Hepatic stellate cell (primary cell): ENCODE results near the gene FFAR3.

Experiments
- DNase-seq: peaks from one replicate; pipeline ENCODE4 v3.0.0; 2011; ENCODE audit warnings: low spot score

FFAR3 gene

GRCh38 chr19:35357867-35358573 is at the start of gene FFAR3:
Gene FFAR3 (plus strand): TSS chr19:35358460. CDS start chr19:35358891, 431 bp downstream.
- DNase-seq: no peak

- no peak for DNase-seq
These were observed 49.4 kb upstream of the FFAR3 start for GRCh38 chr19:35308910-35309309.

- no peak for DNase-seq
These were observed 48.6 kb upstream of the FFAR3 start for GRCh38 chr19:35309481-35310279.

GRCh38 chr19:35310331-35310730 is 47.9 kb upstream of the FFAR3 start:
- DNase-seq: no peak

- no peak for DNase-seq
These were observed 47.3 kb upstream of the FFAR3 start for GRCh38 chr19:35310811-35311465.

- no peak for DNase-seq
These were observed 46.2 kb upstream of the FFAR3 start for GRCh38 chr19:35311901-35312665.

- no peak for DNase-seq
These were observed 44.7 kb upstream of the FFAR3 start for GRCh38 chr19:35313587-35313986.

- no peak for DNase-seq
These were observed 44.2 kb upstream of the FFAR3 start for GRCh38 chr19:35314031-35314430.

GRCh38 chr19:35314858-35315470 is 43.3 kb upstream of the FFAR3 start:
- no peak for DNase-seq

GRCh38 chr19:35315883-35316282 is 42.4 kb upstream of the FFAR3 start:
- no peak for DNase-seq

GRCh38 chr19:35316560-35316959 is 41.7 kb upstream of the FFAR3 start:
- DNase-seq: no peak

GRCh38 chr19:35317464-35318043 is 40.7 kb upstream of the FFAR3 start:
- DNase-seq: no peak

GRCh38 chr19:35318679-35319448 is 39.4 kb upstream of the FFAR3 start:
- DNase-seq: peak; percentile 82

- no peak for DNase-seq
These were observed 38.1 kb upstream of the FFAR3 start for GRCh38 chr19:35320065-35320713.

GRCh38 chr19:35321291-35321690 is 37.0 kb upstream of the FFAR3 start:
- DNase-seq: no peak

GRCh38 chr19:35322014-35322413 is 36.2 kb upstream of the FFAR3 start:
- DNase-seq: no peak

- no peak for DNase-seq
These were observed 30.6 kb upstream of the FFAR3 start for GRCh38 chr19:35327642-35328041.

- DNase-seq: no peak
These were observed 29.4 kb upstream of the FFAR3 start, which contains the start of gene CD22 for GRCh38 chr19:35328851-35329285. Gene CD22 (plus strand): TSS chr19:35329187. CDS start chr19:35332041, 2,854 bp downstream.

- DNase-seq: no peak
These were observed 28.9 kb upstream of the FFAR3 start for GRCh38 chr19:35329323-35329722.

GRCh38 chr19:35330475-35330874 is 27.8 kb upstream of the FFAR3 start:
- DNase-seq: no peak
